Measurements from ENCODE around the gene PRKN. TPM values are rescaled to one million over a fixed set of nuclear protein-coding genes. Genes with fewer than 3 reads are reported as not detected.

The PRKN gene
- total RNA-seq, 1 experiment from 2014 or later: 1.1 TPM

DNA sequence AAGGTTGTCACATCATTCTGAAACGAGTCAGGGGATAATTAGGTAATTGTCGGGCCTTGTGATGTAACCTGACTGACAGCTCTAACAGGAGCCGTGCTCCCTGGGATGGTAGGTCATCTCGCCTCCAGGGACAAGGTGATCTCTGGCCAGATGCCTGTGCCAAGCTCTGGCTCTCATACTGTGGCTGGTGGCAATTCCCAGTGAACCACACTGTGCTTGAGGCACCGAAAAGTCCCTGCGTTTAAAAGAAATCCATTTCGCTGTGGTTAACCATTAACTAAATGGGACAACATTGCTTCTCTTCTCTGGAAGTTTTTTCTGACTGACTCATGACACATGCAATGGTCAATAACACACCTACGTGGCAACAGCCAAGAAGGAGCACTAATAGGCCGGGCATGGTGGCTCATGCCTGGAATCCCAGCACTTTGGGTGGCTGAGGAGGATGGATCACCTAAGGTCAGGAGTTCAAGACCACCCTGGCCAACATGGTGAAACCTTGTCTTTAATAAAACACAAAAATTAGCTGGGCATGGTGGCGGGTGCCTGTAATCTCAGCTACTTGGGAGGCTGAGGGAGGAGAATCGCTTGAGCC, 669.2 kb downstream of the PRKN start:
- in situ Hi-C loops (cut with HindIII; ENCODE audit: low pct_unique_long_range_greater_than_20kb, low sequenced_read_pairs): no loop called here
- DNase-seq (ENCODE audit: low read depth): peak; percentile 96

DNA sequence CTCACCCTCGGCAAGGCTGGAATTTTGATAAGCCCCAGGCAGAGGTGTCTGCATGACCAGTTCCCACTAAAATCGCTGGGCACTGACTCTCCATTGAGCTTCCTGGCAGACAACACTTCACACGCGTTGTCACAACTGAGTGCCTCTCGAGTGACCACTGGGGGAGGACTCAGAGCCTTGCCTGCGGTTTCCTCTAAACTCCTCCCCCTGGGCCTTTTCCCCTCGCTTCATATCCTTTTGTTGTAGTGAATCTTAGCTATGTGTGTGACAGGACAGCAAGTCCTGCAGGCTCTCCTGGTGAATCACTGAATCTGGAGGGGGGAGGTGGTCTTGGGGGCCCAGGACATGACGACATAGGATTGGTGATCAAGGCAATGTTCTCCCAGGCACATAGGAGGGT, 670.8 kb downstream of the PRKN start:
- in situ Hi-C loops (cut with HindIII; ENCODE audit: low pct_unique_long_range_greater_than_20kb, low sequenced_read_pairs): no loop called here
- peak; percentile 94 for DNase-seq (ENCODE audit: low read depth)

DNA sequence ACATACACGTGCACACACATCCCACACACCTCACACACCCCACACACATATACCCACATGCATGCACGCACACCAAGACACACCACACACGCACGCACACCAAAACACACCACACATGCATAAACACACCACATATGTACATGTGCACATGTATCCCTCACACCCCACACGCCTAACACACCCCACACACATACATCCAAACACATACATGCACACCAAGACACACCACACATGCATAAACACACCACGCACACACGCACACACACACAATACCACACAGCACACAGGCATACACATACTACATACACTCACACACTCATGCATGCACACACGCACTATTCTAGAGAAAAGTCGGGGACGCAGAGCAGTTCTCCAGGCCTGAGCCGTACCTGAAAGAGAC, 671.5 kb downstream of the PRKN start:
- in situ Hi-C loops (cut with HindIII; ENCODE audit: low pct_unique_long_range_greater_than_20kb, low sequenced_read_pairs): no loop called here
- DNase-seq (ENCODE audit: low read depth): no peak

DNA sequence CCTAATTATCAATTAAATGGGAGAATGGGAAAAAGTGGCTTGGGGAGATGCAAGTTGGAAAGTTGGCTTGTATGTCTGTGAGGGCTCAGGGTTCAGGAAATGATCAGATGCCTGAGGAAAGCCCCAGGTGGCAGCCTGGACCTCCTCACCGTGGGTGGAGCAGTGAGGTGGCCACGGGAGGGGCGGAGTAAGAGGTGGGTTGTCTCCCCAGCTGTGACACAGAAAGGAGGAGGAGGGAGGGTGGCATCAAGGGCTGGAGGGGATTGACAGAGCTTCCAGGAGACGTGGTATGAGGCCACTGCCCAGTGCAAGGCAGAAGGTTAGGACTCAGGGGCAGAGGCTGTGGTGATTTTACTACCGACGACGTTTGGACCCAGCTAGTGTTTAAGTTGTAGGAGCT, 672.2 kb downstream of the PRKN start:
- in situ Hi-C loops (cut with HindIII; ENCODE audit: low pct_unique_long_range_greater_than_20kb, low sequenced_read_pairs): no loop called here
- DNase-seq (ENCODE audit: low read depth): peak; percentile 81

DNA sequence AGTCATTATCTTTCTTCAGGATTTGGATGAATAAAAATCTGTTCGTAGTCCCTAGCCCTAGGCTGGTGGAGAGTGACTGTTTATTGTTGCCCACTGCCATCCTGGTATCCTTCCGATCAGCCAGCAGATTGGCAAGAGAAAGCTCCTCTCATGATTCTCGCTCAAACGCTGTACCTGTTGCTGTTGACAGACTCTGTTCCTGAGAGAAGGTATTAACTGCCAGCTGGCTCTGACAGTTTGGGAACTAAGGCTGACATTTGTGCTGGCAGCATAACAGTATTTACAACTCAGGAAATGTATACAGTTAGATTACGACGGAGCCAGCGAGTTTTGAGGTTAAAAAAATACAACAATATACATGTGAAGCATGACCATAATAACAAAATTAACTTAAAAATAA, 674.5 kb downstream of the PRKN start:
- in situ Hi-C loops (cut with HindIII; ENCODE audit: low pct_unique_long_range_greater_than_20kb, low sequenced_read_pairs): no loop called here
- no peak for DNase-seq (ENCODE audit: low read depth)

DNA sequence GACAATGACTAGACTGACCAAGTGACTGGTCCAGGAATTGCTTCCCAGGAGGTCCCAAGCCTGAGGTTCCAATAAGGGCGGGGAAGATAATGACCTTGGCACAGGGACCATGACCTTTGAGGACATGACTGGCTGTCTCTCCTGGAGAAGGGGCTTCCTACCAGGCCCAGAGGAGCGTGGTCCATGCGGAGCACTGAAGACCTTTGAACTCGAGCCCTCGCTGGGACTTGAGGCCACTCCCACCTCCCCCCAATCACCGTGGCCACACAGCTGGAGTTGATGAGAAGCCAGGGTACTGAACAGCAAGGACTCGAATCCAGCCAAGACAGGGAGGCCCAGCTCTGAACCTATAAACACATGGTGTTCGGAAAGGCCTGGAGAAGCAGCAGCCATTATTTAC, 677.0 kb downstream of the PRKN start:
- in situ Hi-C loops (cut with HindIII; ENCODE audit: low pct_unique_long_range_greater_than_20kb, low sequenced_read_pairs): no loop called here
- no peak for DNase-seq (ENCODE audit: low read depth)

DNA sequence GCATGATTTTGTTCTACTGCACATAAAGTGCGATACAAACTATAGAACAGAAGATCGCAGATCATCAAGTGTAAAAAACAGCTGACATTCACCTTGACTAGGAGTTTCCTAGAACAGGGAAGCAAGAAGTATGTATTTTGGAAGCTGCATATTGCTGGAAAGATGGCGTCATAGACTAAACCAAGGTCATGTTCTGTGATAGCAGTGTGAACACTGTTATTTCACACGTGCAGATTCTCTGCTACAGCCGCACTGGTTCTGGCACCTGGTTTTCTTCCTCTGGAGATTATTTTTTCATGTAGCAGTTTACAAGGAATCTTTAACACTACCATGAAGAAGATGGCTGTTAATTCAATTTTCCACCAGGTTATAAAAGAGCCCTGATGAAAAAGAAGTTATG, 681.2 kb downstream of the PRKN start:
- in situ Hi-C loops (cut with HindIII; ENCODE audit: low pct_unique_long_range_greater_than_20kb, low sequenced_read_pairs): no loop called here
- DNase-seq (ENCODE audit: low read depth): no peak

DNA sequence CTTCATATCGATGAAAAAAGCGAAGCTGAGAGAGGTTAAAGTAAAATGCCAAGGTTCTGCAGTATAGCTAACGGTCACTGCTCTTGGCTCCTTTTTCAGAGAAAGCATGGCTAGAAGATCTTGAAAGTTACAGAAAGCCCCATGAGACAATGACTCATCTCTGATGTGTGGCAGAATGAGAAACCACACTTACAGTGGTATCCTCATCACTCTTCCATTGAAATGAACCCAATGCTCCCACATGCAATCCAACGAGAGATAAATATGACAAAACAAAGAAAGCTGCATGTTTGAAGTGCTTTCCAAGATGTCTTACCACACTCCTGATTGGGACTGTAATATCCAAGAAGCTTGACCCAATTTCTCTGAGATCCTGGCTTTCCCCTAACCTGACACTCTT, 694.9 kb downstream of the PRKN start:
- no peak for DNase-seq (ENCODE audit: low read depth)

DNA sequence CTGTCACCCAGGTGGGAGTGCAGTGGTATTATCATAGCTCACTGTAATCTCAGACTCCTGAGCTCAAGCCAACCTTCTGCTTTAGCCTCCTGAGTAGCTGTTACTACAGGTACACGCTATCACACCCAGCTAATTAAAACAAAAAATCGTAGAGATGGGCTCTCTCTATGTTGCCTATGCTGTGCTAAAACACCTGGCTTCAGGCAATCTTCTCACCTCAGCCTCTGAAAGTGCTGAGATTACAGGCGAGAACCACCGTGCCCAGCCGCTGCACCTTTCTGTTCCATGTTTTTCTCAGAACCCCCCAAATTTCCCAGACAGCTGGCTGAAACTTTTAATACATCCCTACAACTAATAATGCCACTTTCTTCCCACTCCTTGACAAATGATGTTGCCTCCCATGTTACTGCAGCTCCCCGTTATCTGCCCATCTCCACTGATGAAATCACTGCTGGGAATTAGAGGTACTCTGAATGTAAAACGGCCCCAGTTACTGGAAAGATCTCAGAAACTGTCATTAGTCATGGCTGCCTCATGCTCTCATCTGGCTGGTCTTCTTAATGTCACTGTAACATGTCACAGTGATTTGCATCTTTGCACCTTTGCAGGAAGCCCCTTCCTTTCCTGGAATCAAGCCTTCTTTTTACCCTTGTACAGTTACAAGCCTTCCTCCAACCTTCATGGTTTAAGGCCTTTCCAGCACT, 697.5 kb downstream of the PRKN start:
- in situ Hi-C loops (cut with HindIII; ENCODE audit: low pct_unique_long_range_greater_than_20kb, low sequenced_read_pairs): no loop called here
- no peak for DNase-seq (ENCODE audit: low read depth)

More for the DNA sequence above, 694.9 kb downstream of the PRKN start:
- in situ Hi-C loops (cut with HindIII; ENCODE audit: low pct_unique_long_range_greater_than_20kb, low sequenced_read_pairs): no loop called here

DNA sequence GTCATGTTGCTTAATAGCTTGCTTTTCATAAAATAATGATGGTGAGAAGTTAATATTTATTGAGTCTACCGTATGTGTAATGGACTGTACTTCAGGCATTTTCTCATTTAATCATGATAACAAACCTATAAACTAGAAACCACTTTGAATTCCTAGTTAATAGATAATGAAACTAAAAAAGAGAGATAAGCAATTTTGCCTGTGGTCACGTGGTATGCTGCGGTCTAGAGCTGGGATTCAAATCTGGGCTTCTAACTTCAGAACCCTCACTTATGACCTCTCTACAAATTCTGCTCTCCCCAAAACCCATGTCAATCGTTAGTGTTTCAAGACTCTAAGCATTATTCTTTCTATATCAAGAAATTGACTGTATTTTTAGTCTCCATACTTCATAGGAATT, 700.7 kb downstream of the PRKN start:
- in situ Hi-C loops (cut with HindIII; ENCODE audit: low pct_unique_long_range_greater_than_20kb, low sequenced_read_pairs): no loop called here
- DNase-seq (ENCODE audit: low read depth): no peak

DNA sequence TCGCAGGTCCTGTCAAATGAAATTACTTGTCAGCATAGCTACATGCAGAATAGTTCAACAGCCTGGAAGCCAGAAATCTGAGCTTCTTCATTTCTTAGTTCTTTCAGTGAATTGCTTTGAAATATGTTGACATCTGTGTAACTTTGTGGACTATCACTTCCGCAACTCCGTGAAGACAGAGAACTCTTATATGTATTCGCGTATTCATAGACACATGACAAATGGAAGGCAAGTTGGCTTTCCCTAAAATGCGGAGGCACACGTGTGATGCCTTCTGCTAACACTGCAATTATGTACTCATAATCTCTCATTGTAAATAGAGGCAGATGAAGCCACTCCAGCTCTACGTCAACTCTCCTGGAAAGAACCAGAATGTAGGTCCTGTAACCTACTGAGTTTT, 701.5 kb downstream of the PRKN start:
- no peak for DNase-seq (ENCODE audit: low read depth)
- in situ Hi-C loops (cut with HindIII; ENCODE audit: low pct_unique_long_range_greater_than_20kb, low sequenced_read_pairs): no loop called here

DNA sequence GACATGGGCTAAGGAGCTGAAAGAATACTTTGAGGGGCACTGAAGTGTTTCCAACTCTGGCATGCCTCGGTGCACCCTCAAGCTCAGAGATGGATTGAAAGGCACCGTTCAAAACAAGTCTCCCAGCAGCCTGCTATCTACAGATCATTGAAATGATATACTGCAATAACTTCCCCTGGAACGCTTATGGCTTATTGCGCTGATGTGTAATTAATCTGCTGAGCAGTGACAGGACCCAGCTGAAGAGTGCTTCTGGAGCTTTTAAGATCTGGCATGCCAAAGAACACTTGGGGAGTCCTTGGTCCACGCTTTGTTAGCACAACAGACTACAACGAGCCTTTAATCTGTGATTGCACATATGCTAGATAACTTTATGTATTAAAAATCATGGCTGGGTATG, 708.2 kb downstream of the PRKN start:
- no peak for DNase-seq (ENCODE audit: low read depth)
- in situ Hi-C loops (cut with HindIII; ENCODE audit: low pct_unique_long_range_greater_than_20kb, low sequenced_read_pairs): no loop called here

DNA sequence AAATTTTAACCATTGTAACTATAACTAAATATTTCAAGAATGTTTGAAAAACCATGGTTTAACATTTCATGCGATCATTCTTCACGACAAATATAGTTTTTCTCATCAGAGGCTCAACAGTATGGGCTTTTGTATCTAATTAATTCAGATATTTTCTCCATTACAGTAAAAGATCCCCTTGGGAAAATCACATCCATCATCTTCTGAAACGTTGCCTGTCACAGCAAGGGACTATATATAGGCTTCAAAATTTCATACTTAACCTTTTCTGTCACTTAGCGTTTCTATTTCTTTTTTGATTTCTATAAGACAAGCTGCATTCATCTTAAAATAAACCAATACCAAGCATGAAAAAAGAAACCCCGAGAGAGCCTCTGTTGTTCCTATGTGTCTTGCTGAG, 710.0 kb downstream of the PRKN start:
- in situ Hi-C loops (cut with HindIII; ENCODE audit: low pct_unique_long_range_greater_than_20kb, low sequenced_read_pairs): no loop called here
- DNase-seq (ENCODE audit: low read depth): no peak

DNA sequence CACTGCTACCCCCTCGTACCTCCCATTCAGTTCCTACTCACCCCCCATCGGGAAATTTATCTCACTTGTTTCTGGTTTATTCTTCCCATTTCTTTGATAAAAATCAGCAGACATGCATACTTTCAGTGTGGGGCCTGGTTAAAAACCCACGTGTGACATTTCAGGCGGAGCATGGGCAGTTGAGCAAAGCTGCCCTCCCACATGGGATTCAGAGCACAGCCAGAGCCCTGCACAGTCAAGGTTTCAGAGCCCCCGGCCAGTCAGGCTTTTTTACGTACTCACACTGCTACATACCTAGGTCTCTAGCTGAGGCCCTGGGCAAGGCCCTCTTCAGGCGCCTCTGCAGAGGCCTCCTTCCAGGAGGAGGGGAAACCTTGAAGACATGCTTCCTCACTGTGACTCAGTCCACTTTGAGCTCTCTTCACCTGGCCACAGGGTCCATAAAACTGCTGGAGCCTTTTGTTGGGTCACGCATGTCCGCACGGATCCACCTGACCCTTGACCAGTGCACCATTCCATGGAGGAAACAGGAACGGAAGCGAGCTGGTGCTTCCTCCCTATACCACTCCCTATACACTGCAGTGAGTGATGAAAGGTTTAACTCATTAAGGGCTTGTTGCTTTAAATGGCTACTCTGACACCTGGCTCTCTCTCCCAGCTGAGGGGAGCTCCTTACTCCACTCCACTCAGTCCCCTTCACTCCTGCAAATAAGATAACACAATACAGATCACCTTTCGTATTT, 713.3 kb downstream of the PRKN start:
- in situ Hi-C loops (cut with HindIII; ENCODE audit: low pct_unique_long_range_greater_than_20kb, low sequenced_read_pairs): no loop called here

DNA sequence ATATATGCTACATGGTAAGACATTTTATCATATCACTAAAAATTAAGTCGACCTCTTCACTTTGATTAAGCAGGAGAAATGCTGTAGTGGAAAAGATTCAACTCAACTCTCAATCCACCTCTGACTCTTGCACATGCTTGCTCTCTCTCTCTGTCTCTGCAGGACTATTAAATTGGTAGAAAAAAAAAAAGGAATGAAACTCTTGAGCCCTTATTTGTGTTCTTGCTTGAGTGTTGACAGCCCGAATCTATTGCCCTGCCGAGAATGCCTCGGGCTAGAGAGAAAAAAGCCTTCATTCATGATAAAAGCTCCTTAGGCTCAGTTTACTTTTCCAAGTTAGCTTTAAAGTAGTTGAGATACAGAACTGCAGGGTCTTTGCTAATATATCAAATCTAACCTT, 722.2 kb downstream of the PRKN start:
- in situ Hi-C loops (cut with HindIII; ENCODE audit: low pct_unique_long_range_greater_than_20kb, low sequenced_read_pairs): no loop called here
- no peak for DNase-seq (ENCODE audit: low read depth)

More for the DNA sequence above, 713.3 kb downstream of the PRKN start:
- DNase-seq (ENCODE audit: low read depth): no peak

DNA sequence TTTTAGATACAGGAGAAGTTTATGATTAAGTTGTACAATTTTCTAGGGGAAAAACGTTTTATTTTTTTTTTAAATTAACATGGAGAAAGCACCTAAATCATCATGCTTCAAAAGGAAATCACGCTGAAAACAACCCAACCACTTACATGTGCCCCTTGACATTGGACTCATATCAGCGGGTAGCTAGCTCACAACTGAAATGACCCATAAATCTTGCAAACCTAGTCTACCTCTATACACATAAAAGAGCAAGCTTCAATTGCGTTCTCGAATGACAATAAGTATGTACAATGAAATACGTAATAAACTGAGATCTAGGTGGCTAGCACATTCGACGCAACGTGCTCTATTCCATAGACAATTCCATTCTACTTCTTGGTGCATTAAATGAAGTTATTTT, 730.8 kb downstream of the PRKN start:
- no peak for DNase-seq (ENCODE audit: low read depth)
- in situ Hi-C loops (cut with HindIII; ENCODE audit: low pct_unique_long_range_greater_than_20kb, low sequenced_read_pairs): no loop called here

DNA sequence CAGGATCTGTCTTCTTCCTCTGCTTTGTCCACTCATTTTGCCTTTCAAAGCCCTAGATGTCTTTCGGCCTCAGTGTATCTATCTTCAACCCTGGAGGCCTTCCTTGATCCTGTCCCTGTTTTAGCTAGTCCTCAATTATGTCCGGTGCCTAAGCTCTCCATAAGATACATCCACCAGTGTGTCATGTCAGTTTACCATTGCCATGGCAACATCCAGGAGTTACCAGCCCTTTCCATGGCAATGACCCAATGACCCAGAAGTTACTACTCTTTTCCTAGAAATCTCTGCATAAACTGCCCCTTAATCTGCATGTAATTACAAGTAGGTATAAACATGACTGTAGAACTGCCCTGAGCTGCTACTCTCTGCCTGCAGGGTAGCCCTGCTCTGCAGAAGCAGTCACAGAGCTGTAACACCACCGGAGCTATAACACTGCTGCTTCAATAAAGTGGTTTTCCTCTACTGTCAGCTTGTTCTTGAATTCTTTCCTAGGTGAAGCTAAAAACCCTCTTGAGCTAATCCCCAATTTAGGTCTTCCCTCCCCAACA, 741.6 kb downstream of the PRKN start:
- in situ Hi-C loops (cut with HindIII; ENCODE audit: low pct_unique_long_range_greater_than_20kb, low sequenced_read_pairs): no loop called here
- DNase-seq (ENCODE audit: low read depth): no peak

DNA sequence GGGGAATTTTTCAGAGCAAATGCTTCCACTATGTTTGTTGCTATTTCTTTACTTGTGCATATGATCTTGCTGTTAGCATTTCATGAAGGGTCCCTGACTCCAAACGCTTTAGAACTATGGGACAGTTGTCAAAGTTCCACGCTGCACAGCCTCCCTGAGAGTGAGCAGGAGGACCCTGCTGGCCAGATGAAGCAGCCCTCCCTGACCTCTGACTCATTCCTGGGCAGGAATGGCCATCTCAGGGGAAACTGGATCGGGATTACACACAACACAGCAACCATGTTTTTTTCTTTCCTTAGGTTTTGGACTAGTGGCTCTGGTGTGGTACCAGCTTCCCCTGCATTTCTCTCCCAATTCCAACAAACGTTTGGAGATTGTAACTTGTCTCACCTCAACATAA, 742.9 kb downstream of the PRKN start:
- DNase-seq (ENCODE audit: low read depth): no peak
- in situ Hi-C loops (cut with HindIII; ENCODE audit: low pct_unique_long_range_greater_than_20kb, low sequenced_read_pairs): no loop called here

DNA sequence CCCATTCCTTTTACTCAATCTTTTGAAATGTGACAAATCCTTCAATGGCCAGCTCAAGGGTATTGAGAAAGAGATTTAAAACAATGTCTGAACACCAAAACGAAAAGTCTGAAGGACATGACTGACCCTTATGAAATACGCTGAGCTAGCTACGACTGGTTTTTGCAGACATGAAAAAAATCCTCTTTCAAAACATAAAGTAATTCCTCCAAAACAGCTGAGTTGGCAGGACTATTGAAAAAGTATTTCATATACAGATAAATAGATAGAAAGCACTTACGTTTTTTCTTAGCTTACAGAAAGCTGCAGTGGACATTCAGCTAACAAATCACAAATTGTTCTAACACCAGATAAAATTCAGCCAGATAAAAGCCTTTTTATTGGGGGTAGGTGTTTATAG, 751.0 kb downstream of the PRKN start:
- no peak for DNase-seq (ENCODE audit: low read depth)
- in situ Hi-C loops (cut with HindIII; ENCODE audit: low pct_unique_long_range_greater_than_20kb, low sequenced_read_pairs): no loop called here
